NCI-H1694 (cell line): ENCODE results near the gene SMIM23.

ENCODE experiments used
- DNase-seq: peaks from one replicate; lab custom pipeline; 2025; lab: John Stamatoyannopoulos, UW

SMIM23 gene

DNA sequence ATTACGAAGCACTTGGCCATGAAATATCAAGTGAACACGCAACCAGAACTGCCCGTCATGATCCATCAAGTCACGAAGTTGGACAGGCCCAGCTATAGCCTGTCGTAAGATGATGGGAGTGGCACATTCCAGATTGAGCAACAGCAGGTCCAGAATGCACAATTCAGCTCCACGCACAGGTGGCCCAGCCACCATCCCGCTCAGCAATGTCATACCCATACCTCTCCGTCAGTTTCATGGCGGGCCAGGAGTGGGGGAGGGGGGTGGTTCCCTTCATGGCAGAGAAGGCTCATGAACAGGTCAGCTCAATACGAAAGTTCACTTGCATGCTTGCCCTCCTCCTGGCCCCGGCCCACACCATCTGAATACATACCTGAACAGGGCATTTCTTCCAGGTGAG is 34.9 kb downstream of the SMIM23 start:
- DNase-seq: no peak

DNA sequence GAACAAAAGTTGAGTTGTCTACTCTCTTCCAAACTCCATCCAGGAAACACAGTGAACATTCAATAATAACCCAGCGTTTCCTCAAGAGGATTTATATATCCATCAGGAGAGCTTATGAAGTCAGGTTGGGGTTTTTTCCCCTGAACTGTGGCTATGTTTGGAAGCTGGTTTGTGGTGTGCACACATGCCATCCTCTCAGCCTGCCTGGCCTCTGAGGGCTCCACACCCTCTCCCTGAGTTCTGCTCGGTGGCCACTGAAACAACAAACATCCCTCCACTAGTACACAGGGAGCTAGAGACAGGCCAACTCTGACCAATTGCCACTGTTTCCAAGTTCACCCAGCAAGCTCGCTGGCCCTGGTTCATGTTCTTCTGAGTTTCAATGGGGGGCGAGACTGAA is 35.7 kb downstream of the SMIM23 start:
- no peak for DNase-seq

DNA sequence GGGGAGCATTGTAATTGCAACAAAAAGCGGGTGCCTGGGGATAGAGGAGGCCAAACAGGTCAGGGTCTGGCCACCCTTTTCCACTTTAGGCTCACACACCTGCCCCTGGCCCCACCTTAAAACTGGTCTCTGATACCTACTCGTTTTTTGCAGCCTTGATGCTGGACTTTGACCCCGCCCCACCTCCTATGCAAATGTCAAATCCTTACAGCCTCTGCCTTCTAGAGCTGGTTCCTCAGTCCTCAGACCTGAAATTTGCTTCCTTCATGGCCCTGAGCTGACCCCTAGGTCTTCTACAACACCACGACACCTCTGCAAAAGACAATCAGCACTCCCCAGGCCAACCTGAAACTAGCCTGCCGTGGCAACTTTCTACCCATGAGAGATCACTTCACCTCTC is 37.7 kb downstream of the SMIM23 start:
- no peak for DNase-seq

DNA sequence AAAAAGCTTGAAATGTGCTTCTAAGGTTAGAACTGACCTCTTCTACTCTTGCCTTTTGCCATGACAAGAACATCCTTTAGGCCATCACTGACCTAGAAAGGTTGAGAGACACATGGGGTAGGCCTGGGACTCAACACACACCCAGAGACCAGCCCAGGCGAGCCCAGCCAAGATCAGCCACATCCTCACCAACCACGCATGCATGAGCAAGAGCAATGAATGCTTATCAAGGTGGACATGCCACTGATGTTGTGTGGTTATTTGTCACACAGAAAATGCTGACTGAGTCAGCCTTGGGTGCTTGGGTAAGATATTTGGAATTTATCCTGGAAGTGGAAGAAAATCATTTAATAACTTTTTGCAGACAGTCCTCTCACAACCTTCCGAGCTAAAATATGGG is 39.4 kb downstream of the SMIM23 start:
- DNase-seq: no peak

DNA sequence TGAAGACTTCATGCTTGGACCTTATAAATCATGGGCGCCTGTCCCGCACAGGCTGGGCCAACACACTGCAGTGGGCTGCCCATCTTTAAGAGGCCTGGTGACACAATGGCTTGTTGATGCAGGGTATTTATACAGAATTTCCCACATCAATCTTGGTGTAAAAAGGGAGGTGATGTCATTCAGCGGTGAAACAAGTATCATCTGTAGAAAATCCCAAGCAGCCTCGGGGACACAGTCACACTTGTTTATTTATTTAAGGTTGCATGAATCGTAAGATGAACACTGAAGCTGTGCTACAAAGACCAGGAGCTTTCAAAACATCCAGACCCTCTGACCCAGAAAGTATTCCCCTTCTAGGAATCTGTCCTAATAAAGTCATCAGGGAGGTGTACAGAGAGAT is 40.5 kb downstream of the SMIM23 start:
- no peak for DNase-seq

DNA sequence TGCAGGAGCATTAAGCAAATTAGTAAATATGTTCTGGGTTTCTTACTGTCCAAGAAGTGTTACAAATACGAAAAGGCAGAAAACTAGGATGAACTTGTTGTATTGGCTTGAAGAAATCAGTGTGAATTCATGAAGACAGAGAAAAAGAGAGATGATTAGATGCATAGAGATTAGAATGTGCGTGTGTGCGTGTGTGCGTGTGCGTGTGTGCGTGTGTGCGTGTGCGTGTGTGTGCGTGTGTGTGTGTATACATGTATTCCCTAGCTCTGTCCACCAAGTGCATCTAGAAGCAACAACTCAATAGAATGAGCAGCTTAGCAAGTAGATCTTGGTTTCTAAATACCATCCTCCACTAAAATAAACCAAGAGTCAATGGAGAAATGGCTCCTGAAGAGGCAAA is 41.5 kb downstream of the SMIM23 start:
- no peak for DNase-seq

DNA sequence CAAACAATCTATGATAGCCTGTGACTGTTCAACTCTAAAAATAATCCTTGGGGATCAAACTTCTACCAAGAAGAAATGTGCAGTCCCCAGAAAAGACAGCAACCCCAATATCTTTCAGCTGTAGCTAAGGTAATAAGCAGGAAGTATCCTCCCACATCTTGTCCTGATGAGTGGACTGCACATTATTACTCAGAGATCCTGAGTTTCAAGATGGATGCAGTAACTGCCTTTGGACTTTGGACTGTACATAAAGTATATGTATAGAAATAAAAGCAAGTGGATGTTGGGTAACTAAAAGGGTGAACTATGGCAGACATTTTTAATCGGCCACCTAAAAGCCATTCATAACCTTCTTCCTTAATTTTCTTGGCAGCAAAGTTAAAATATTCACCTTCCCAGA is 45.1 kb downstream of the SMIM23 start:
- no peak for DNase-seq

DNA sequence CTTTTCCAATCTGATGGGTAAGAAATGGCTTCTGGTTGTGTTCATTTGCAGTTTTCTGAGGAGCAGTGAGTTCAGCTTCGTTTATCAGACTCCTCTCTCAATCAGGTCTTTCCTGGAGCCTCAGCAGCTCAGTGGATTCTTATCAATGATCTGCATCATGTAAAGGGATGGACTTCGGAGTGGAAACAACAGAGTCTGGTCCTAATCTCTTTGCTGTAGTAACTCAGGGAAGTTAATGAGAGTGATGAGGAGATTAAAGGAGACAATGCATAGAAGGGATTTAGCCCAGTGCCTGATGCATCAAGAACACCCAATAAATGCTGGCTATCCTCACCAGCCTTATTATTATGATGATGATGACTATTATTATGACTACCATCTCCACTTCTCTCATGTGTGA is 47.2 kb downstream of the SMIM23 start:
- DNase-seq: no peak

DNA sequence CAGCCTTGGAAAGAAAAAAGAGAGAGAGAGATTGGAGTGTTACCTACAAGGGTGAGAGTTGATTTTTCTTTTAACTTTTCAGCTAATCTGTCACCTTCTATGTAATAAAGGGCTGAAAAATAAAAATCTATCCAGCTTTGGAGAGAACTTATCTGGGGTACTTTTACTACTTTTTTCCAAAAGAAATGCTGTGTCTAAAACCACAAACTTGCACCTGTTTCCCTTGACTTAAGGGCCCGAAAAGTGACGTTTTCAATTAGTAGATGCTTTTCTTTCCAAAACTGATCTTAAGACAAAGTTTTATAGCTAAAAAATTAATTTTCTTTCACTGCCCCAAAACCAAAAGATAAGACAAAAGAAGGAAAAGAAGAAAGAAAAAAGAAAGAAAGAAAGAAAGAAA is 48.8 kb downstream of the SMIM23 start:
- DNase-seq: no peak

DNA sequence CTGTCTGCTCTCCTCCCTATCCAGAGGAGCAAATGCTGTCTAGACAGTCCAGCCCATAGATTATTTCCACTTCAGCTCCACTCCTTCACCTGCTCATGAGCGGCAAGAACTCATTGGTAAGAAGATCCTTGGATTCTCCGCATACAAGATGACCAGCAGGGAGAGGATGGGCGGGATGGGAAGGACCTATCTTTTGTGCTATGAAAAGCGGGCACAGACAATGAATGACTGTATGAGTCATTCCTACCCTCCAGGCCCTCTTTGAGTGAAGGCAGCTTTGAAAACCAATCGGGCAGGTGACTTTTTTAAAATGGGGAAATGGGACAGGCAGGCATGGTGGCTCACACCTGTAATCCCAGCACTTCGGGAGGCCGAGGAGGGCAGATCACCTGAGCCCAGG is 49.4 kb downstream of the SMIM23 start:
- no peak for DNase-seq

DNA sequence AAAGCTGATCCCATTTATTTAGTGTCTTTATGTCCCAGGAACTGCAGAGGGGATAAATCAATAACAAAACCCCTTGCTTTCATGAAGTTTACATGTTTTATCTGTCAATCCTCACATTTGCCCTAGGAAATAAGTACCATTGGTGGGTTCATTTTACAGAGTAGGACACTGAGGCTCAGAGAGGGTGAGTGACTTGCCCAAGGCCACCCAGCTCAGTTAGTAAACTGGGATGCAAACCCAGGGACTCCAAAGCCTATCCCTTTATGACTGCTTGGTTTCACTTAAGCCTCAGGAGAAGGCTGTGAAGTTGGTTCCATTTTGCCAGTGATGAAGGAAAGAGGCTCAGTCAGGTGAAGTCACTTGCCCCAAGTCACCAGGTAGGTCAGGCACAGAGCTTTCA is 51.9 kb downstream of the SMIM23 start:
- DNase-seq: no peak

DNA sequence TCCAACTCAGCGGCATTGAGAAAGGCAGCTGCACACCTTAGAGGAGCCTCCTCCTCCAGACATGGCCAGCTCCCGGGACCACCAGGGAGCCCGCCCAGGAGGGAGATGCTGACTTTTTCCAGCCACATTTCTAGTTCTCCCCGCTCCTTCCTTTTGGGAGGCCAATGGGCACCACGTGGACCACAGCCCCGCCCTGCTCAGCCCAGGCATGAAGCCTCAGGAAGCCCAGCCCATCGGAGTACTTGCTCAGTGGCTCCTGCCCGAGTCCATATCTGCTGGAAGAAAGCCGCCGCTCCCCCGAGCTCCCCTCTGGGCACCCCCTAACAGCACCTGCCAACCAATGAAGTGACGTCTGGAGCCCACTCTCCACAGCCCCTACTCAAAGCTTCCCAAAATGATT is 52.4 kb downstream of the SMIM23 start:
- DNase-seq: no peak

DNA sequence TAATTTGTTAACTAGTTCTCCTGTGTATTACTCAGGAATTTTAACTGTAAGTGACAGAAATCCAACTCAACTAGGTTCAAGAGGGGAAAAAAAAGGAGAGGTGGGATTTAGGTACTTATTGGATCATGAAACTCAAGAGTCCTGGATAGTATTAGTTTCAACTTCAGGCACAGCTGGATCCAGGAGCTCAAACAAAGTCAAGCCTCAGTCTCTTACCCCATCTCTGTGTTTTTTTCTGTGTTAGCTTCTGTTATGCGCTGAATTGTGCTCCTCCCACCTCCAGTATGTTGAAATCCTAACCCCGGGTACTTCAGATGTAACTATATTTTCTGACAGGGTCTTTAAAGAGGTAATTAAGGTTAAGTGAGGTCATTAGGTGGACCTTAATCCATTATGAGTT is 53.5 kb downstream of the SMIM23 start:
- no peak for DNase-seq

DNA sequence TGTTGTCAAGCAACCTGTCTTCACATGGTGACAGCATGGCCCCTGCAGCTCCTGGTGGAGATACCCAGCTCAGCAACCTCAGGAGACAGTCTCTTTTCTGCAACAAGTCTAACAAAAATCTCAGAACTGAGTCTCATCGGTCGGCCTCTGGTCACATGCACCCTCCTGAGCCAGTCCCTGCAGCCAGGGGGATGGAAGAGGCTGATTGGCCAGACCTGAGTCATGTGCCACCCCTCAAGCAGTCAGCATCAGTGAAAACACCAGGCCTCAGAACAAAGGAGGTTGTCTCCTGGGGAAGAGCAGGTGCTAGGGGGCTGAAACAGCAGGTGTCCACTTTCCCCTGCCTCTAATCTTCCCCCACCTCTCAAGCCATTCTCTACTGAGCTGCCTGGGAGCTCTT is 54.4 kb downstream of the SMIM23 start:
- no peak for DNase-seq
